Measurements from ENCODE around the gene SIGLEC5.
"Not testable (repeated sequence)": the region's sequence is repeated elsewhere in the genome, so short reads cannot be mapped to it uniquely, and the experiment has no call there.

Gene SIGLEC5

GRCh38 chr19:51630315-51630714 is at the start of gene SIGLEC5:
Gene SIGLEC5 (minus strand): TSS chr19:51630401. CDS start chr19:51630335, 66 bp downstream.
- not testable (repeated sequence) for DNase-seq (ENCODE audit: low read depth in 2 of 2, low spot score in 1 of 2)

GRCh38 chr19:51676566-51677083 is 46.4 kb upstream of the SIGLEC5 start:
- no peak for DNase-seq (ENCODE audit: low read depth in 2 of 2, low spot score in 1 of 2)

GRCh38 chr19:51675911-51676565 is 45.8 kb upstream of the SIGLEC5 start:
- DNase-seq (ENCODE audit: low read depth in 2 of 2, low spot score in 1 of 2) = not testable (repeated sequence)

GRCh38 chr19:51668216-51668615 is 38.0 kb upstream of the SIGLEC5 start:
- no peak for DNase-seq (ENCODE audit: low read depth in 2 of 2, low spot score in 1 of 2)

- DNase-seq (ENCODE audit: low read depth in 2 of 2, low spot score in 1 of 2) = no peak
Measured at GRCh38 chr19:51664997-51665396, 34.8 kb upstream of the SIGLEC5 start.

- DNase-seq (ENCODE audit: low read depth in 2 of 2, low spot score in 1 of 2) = no peak
Measured at GRCh38 chr19:51664131-51664530, 33.9 kb upstream of the SIGLEC5 start.

- DNase-seq (ENCODE audit: low read depth in 2 of 2, low spot score in 1 of 2) = no peak
Measured at GRCh38 chr19:51663650-51664049, 33.4 kb upstream of the SIGLEC5 start.

- DNase-seq (ENCODE audit: low read depth in 2 of 2, low spot score in 1 of 2) = peak in 1 of 2 donors; percentile 16
Measured at GRCh38 chr19:51660975-51661600, 30.9 kb upstream of the SIGLEC5 start.

GRCh38 chr19:51654783-51655182 is 24.6 kb upstream of the SIGLEC5 start:
- DNase-seq (ENCODE audit: low read depth in 2 of 2, low spot score in 1 of 2) = no peak

GRCh38 chr19:51653162-51653561 is 23.0 kb upstream of the SIGLEC5 start:
- no peak for DNase-seq (ENCODE audit: low read depth in 2 of 2, low spot score in 1 of 2)

GRCh38 chr19:51652266-51652665 is 22.1 kb upstream of the SIGLEC5 start:
- no peak for DNase-seq (ENCODE audit: low read depth in 2 of 2, low spot score in 1 of 2)

- DNase-seq (ENCODE audit: low read depth in 2 of 2, low spot score in 1 of 2) = no peak
Measured at GRCh38 chr19:51651216-51651846, 21.1 kb upstream of the SIGLEC5 start.

GRCh38 chr19:51647318-51647717 is 17.1 kb upstream of the SIGLEC5 start:
- no peak for DNase-seq (ENCODE audit: low read depth in 2 of 2, low spot score in 1 of 2)

GRCh38 chr19:51646730-51647129 is 16.5 kb upstream of the SIGLEC5 start, which contains the start of gene SIGLEC14:
Gene SIGLEC14 (minus strand): TSS chr19:51646825. CDS start chr19:51646759, 66 bp downstream.
- DNase-seq (ENCODE audit: low read depth in 2 of 2, low spot score in 1 of 2) = not testable (repeated sequence)

GRCh38 chr19:51644636-51645271 is 14.6 kb upstream of the SIGLEC5 start:
- no peak for DNase-seq (ENCODE audit: low read depth in 2 of 2, low spot score in 1 of 2)

- no peak for DNase-seq (ENCODE audit: low read depth in 2 of 2, low spot score in 1 of 2)
Measured at GRCh38 chr19:51641648-51642047, 11.4 kb upstream of the SIGLEC5 start.

GRCh38 chr19:51640386-51640785 is 10.2 kb upstream of the SIGLEC5 start:
- DNase-seq (ENCODE audit: low read depth in 2 of 2, low spot score in 1 of 2) = no peak

- no peak for DNase-seq (ENCODE audit: low read depth in 2 of 2, low spot score in 1 of 2)
Measured at GRCh38 chr19:51639916-51640315, 9.7 kb upstream of the SIGLEC5 start.

- no peak for DNase-seq (ENCODE audit: low read depth in 2 of 2, low spot score in 1 of 2)
Measured at GRCh38 chr19:51637362-51637978, 7.3 kb upstream of the SIGLEC5 start.

GRCh38 chr19:51632126-51632525 is 1.9 kb upstream of the SIGLEC5 start:
- DNase-seq (ENCODE audit: low read depth in 2 of 2, low spot score in 1 of 2) = no peak
